ENCODE results near the gene KLF16. TPM values are rescaled to one million over a fixed set of nuclear protein-coding genes. Genes with fewer than 3 reads are reported as not detected.

KLF16 gene
- total and polyA plus RNA-seq, 9 of the 15 experiments (the other 6 are each of a cell fraction or from before 2014, with no cell fraction given): 0.04 to 60.4 (median 6.8) TPM

DNA sequence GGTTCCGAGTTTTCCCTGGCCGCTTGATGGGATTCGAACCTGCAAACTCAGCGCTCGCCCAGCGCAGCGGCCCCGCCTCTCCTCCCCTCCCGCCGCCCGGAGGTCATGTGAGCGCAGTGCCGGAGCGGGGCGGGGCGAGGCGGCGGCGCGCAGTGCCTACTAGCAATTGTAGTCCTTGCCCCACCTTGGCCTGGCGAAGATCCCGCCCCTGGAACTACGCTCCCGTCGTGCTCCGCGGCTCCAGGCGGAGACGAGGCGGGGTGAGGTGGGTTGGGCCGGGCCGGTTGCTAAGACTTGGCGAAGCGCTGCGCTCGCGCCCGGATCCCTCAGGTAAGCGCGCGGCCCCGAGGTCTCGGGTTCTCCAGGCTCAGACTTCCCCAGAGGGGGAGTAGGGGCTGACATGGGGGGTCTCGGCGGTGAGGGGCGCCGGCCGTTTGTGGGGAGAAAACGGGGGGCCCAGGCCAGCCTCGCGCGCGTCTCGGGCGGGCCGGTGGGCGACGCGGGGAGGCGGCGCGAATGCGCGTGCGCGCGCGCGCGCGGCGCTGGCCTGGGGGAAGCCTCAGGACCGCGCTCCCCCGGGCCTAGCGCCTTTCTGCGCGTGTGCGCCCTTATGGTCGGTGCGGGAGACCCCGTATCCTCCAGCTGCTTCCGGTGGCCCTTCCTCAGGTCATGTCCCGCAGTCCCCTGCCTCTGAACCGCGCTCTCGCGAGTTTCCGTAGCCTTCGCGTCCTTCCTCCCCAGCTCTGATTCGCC, 41.9 kb upstream of the KLF16 start, which contains the start of the genes ADAT3 and SCAMP4 (continued):
- TF ChIP-seq, protein P1, sequence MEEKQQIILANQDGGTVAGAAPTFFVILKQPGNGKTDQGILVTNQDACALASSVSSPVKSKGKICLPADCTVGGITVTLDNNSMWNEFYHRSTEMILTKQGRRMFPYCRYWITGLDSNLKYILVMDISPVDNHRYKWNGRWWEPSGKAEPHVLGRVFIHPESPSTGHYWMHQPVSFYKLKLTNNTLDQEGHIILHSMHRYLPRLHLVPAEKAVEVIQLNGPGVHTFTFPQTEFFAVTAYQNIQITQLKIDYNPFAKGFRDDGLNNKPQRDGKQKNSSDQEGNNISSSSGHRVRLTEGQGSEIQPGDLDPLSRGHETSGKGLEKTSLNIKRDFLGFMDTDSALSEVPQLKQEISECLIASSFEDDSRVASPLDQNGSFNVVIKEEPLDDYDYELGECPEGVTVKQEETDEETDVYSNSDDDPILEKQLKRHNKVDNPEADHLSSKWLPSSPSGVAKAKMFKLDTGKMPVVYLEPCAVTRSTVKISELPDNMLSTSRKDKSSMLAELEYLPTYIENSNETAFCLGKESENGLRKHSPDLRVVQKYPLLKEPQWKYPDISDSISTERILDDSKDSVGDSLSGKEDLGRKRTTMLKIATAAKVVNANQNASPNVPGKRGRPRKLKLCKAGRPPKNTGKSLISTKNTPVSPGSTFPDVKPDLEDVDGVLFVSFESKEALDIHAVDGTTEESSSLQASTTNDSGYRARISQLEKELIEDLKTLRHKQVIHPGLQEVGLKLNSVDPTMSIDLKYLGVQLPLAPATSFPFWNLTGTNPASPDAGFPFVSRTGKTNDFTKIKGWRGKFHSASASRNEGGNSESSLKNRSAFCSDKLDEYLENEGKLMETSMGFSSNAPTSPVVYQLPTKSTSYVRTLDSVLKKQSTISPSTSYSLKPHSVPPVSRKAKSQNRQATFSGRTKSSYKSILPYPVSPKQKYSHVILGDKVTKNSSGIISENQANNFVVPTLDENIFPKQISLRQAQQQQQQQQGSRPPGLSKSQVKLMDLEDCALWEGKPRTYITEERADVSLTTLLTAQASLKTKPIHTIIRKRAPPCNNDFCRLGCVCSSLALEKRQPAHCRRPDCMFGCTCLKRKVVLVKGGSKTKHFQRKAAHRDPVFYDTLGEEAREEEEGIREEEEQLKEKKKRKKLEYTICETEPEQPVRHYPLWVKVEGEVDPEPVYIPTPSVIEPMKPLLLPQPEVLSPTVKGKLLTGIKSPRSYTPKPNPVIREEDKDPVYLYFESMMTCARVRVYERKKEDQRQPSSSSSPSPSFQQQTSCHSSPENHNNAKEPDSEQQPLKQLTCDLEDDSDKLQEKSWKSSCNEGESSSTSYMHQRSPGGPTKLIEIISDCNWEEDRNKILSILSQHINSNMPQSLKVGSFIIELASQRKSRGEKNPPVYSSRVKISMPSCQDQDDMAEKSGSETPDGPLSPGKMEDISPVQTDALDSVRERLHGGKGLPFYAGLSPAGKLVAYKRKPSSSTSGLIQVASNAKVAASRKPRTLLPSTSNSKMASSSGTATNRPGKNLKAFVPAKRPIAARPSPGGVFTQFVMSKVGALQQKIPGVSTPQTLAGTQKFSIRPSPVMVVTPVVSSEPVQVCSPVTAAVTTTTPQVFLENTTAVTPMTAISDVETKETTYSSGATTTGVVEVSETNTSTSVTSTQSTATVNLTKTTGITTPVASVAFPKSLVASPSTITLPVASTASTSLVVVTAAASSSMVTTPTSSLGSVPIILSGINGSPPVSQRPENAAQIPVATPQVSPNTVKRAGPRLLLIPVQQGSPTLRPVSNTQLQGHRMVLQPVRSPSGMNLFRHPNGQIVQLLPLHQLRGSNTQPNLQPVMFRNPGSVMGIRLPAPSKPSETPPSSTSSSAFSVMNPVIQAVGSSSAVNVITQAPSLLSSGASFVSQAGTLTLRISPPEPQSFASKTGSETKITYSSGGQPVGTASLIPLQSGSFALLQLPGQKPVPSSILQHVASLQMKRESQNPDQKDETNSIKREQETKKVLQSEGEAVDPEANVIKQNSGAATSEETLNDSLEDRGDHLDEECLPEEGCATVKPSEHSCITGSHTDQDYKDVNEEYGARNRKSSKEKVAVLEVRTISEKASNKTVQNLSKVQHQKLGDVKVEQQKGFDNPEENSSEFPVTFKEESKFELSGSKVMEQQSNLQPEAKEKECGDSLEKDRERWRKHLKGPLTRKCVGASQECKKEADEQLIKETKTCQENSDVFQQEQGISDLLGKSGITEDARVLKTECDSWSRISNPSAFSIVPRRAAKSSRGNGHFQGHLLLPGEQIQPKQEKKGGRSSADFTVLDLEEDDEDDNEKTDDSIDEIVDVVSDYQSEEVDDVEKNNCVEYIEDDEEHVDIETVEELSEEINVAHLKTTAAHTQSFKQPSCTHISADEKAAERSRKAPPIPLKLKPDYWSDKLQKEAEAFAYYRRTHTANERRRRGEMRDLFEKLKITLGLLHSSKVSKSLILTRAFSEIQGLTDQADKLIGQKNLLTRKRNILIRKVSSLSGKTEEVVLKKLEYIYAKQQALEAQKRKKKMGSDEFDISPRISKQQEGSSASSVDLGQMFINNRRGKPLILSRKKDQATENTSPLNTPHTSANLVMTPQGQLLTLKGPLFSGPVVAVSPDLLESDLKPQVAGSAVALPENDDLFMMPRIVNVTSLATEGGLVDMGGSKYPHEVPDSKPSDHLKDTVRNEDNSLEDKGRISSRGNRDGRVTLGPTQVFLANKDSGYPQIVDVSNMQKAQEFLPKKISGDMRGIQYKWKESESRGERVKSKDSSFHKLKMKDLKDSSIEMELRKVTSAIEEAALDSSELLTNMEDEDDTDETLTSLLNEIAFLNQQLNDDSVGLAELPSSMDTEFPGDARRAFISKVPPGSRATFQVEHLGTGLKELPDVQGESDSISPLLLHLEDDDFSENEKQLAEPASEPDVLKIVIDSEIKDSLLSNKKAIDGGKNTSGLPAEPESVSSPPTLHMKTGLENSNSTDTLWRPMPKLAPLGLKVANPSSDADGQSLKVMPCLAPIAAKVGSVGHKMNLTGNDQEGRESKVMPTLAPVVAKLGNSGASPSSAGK (IDR thresholded peaks at IDR 0.05): no peak
- TF ChIP-seq THAP7 (CRISPR knock-in tag; IDR thresholded peaks at IDR 0.05) (no peak), MED1 (CRISPR knock-in tag; IDR thresholded peaks at IDR 0.05; ENCODE audit: borderline replicate concordance) (no peak), ZNF77 (CRISPR knock-in tag; IDR thresholded peaks at IDR 0.05) (no peak), NR2F6 (CRISPR knock-in tag; IDR thresholded peaks at IDR 0.05) (0 out of 2 replicates have a peak, but pooled peaks have one; percentile 21), ELF4 (CRISPR knock-in tag; IDR thresholded peaks at IDR 0.05) (no peak), FOXK1 (CRISPR knock-in tag; IDR thresholded peaks at IDR 0.05; ENCODE audit: borderline replicate concordance) (no peak), GTF2F1 (IDR thresholded peaks at IDR 0.05; ENCODE audit: low read depth, low read length) (no peak), FOXO4 (CRISPR knock-in tag; IDR thresholded peaks at IDR 0.05) (no peak), ZNF408 (CRISPR knock-in tag; IDR thresholded peaks at IDR 0.05; ENCODE audit: low read depth) (no peak)
- TF ChIP-seq, protein P2, sequence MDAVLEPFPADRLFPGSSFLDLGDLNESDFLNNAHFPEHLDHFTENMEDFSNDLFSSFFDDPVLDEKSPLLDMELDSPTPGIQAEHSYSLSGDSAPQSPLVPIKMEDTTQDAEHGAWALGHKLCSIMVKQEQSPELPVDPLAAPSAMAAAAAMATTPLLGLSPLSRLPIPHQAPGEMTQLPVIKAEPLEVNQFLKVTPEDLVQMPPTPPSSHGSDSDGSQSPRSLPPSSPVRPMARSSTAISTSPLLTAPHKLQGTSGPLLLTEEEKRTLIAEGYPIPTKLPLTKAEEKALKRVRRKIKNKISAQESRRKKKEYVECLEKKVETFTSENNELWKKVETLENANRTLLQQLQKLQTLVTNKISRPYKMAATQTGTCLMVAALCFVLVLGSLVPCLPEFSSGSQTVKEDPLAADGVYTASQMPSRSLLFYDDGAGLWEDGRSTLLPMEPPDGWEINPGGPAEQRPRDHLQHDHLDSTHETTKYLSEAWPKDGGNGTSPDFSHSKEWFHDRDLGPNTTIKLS (IDR thresholded peaks at IDR 0.05; ENCODE audit: borderline replicate concordance, low read depth): peak; percentile 71; the same call in 1 of the 2 replicates
